ENCODE measurements around the gene ANTXR1.

Gene ANTXR1

GRCh38 chr2:69291721-69292120, 278.7 kb downstream of the ANTXR1 start:
- no peak for DNase-seq

- no peak for DNase-seq
Measured at GRCh38 chr2:69292256-69292655, 279.3 kb downstream of the ANTXR1 start.

DNA sequence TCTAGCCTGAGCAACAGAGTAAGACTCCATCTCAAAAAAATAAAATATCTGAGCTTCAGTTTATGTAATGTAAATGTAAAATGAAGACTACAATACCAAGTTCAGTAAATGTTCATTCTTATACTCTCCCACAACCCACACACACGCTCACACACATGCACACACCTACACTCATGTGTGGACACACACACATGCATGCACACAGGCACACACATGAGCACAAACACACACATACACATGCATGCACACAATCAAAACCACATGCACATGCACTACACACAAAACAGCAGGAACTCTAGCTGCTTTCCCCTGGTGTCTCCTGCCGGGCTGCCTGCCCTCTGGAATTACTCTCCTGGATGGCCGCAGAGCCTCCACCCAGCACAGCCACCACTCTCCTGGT, 283.4 kb downstream of the ANTXR1 start:
- DNase-seq, result no peak

- no peak for DNase-seq
Measured at GRCh38 chr2:69297216-69297615, 284.2 kb downstream of the ANTXR1 start.

GRCh38 chr2:69298261-69298660, 285.3 kb downstream of the ANTXR1 start:
- DNase-seq, result no peak

DNA sequence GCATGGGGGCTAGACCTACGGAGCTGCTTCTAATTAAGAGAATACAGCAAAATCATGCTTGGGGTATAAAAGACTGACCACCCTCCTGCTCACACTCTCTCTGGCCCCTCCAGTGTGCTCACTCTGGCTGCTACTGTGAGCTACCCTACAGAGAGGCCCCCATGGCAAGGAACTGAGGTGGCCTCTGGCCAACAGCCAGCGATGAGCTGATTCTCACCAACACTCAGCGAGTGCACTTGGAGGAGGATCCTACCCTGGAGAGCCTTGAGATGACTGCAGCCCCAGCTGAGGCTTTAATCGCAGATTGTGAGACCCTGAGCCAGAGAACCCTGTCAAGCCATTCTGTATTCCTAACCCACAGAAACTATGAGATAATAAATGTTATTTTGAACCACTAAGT, 285.9 kb downstream of the ANTXR1 start:
- no peak for DNase-seq

Measured in NCI-H2029 treated with DMSO at 0.1 percent for 48 hours (cell line).